Measurements from ENCODE around the gene LRP5. TPM values are rescaled to one million over a fixed set of nuclear protein-coding genes. Genes with fewer than 3 reads are reported as not detected.
A peak's percentile ranks its signal among the peaks of the same experiment; 100 is the strongest.

LRP5 gene
- polyA plus RNA-seq, 3 donors = 0.23 to 0.29 TPM; not detected in 1

DNA sequence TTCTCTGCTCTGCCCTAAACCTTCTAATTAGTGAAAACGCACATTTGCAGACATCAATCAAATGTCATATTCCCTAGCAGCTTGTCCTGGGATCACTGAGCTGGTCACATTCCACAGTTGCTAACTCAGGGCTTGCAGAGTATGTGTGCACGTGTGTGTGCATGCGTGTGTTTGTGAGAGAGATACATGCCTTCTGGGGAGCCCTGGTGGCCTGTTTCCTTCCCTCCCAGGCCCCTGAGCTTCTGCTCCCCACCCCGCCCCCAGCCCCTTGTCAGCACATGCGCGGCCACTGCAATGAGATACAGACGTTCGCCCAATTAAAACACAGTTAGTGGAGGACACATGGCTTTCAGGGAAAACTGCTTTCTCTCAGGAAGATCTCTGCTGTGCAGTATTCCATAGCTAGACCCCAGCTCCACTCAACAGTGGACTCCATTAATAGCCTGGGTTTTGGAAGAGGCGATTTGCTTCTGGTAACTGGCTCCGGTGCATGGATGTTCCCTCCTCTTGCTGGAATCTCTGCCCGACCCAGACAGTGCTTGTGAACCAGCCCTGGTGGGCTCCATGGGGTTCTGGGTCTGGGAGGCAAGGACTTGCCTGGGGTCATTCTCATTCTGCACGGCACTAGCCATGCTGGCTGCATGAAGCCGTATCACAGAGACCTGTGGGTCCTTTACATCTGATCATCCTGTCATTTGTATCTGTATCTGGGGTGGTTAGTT lies 17.7 kb downstream of the LRP5 start:
- H3K27ac Mint-ChIP-seq = no peak overlapping the region
- Histone ChIP-seq H4K20me1 (ENCODE audit: insufficient read depth, low read length) (no peaks in the 10 kb centered on the region), H3K27me3 (ENCODE audit: control insufficient read depth in 2 of 2, insufficient read depth in 2 of 2, low read length in 2 of 2) (peaks cover 0 to 6% of the 10 kb centered on the region in 2 donors), H3K79me2 (ENCODE audit: insufficient read depth, low read length) (no peaks in the 10 kb centered on the region), H3K36me3 (replicated peaks in 1 of 2; ENCODE audit: control insufficient read depth in 1 of 2, insufficient read depth in 2 of 2, low read length in 2 of 2) (no peaks in the 10 kb centered on the region), H2AFZ (ENCODE audit: insufficient read depth, low read depth, low read length, poor library complexity, severe bottlenecking) (no peak overlapping the region), H3K9ac (ENCODE audit: insufficient read depth, low read length, poor library complexity, severe bottlenecking) (no peak overlapping the region), H3K4me1 (ENCODE audit: control insufficient read depth in 1 of 2, insufficient read depth in 2 of 2, low read length in 2 of 2) (peaks cover 26 to 33% of the 10 kb centered on the region in 2 donors), H3K4me2 (replicated peaks; ENCODE audit: extremely low read depth, low read length, poor library complexity, severe bottlenecking) (no peak overlapping the region), H3K27ac (ENCODE audit: low read depth in 1 of 2, low read length in 2 of 2) (no peak overlapping the region), H3K4me3 (replicated peaks in 1 of 3; ENCODE audit: low read depth in 2 of 3, low read length in 3 of 3) (no peak overlapping the region), H3K9me3 (replicated peaks in 1 of 2; ENCODE audit: control insufficient read depth in 1 of 2, insufficient read depth in 1 of 2, low read length in 2 of 2) (no peaks in the 10 kb centered on the region)
- WGBS (ENCODE audit: insufficient coverage) = 95% methylated on average over 7 of the region's 13 CpGs
- peaks cover 0 to 3% (median 0%) of the 10 kb centered on the region in 7 donors for H3K9me3 Mint-ChIP-seq
- DNase-seq = no peak
- peaks cover 31% of the 10 kb centered on the region for H3K4me1 Mint-ChIP-seq
- TF ChIP-seq, protein P1, sequence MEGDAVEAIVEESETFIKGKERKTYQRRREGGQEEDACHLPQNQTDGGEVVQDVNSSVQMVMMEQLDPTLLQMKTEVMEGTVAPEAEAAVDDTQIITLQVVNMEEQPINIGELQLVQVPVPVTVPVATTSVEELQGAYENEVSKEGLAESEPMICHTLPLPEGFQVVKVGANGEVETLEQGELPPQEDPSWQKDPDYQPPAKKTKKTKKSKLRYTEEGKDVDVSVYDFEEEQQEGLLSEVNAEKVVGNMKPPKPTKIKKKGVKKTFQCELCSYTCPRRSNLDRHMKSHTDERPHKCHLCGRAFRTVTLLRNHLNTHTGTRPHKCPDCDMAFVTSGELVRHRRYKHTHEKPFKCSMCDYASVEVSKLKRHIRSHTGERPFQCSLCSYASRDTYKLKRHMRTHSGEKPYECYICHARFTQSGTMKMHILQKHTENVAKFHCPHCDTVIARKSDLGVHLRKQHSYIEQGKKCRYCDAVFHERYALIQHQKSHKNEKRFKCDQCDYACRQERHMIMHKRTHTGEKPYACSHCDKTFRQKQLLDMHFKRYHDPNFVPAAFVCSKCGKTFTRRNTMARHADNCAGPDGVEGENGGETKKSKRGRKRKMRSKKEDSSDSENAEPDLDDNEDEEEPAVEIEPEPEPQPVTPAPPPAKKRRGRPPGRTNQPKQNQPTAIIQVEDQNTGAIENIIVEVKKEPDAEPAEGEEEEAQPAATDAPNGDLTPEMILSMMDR (IDR thresholded peaks at IDR 0.05) = no peak
- intact Hi-C loops (cut with micrococcal nuclease) = no loop called here
- peaks cover 3 to 17% (median 14%) of the 10 kb centered on the region in 3 donors for H3K27me3 Mint-ChIP-seq (ENCODE audit: low read depth in 3 of 3)
- H3K4me3 Mint-ChIP-seq = no peak overlapping the region
- no peaks in the 10 kb centered on the region for H3K36me3 Mint-ChIP-seq

DNA sequence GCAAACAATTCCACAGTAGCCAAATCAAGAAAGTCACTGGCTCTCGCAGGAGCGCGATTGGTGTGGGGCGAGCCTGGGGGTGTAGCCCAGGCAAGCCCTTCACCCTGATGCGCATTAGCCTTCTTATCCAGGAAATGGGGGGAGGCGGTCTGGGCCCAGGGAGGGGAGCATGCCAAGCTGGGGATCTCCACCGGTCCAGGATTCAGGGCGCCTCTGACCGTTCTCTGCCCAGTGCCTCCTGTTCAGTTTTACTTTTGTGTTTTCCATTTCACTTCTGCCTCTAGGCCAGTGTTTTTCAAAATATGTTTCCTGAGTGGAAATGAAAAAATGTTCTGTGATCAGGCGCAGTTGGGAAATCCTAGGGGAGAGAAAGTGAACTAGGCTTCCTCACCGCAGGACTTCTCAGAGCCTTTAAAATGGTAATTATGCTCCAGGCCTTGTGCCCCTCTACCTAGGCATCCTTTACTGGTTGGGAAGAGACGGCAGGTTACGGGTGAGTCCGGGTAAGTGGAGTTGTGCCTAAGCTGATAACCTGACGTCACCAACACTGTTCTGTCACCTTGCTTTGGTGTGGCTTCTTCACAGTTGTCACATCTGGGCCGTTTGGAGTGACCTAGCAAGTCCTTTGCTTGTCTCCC lies 18.4 kb downstream of the LRP5 start:
- Histone ChIP-seq H4K20me1 (ENCODE audit: insufficient read depth, low read length) (no peaks in the 10 kb centered on the region), H3K27me3 (ENCODE audit: control insufficient read depth in 2 of 2, insufficient read depth in 2 of 2, low read length in 2 of 2) (peaks cover 0 to 6% of the 10 kb centered on the region in 2 donors), H2AFZ (ENCODE audit: insufficient read depth, low read depth, low read length, poor library complexity, severe bottlenecking) (no peak overlapping the region), H3K36me3 (replicated peaks in 1 of 2; ENCODE audit: control insufficient read depth in 1 of 2, insufficient read depth in 2 of 2, low read length in 2 of 2) (no peaks in the 10 kb centered on the region), H3K4me2 (replicated peaks; ENCODE audit: extremely low read depth, low read length, poor library complexity, severe bottlenecking) (no peak overlapping the region), H3K79me2 (ENCODE audit: insufficient read depth, low read length) (no peaks in the 10 kb centered on the region), H3K4me3 (replicated peaks in 1 of 3; ENCODE audit: low read depth in 2 of 3, low read length in 3 of 3) (no peak overlapping the region), H3K27ac (ENCODE audit: low read depth in 1 of 2, low read length in 2 of 2) (no peak overlapping the region), H3K9me3 (replicated peaks in 1 of 2; ENCODE audit: control insufficient read depth in 1 of 2, insufficient read depth in 1 of 2, low read length in 2 of 2) (no peaks in the 10 kb centered on the region), H3K9ac (ENCODE audit: insufficient read depth, low read length, poor library complexity, severe bottlenecking) (no peak overlapping the region), H3K4me1 (ENCODE audit: control insufficient read depth in 1 of 2, insufficient read depth in 2 of 2, low read length in 2 of 2) (peaks cover 29 to 33% of the 10 kb centered on the region in 2 donors)
- WGBS (ENCODE audit: insufficient coverage) = 60% methylated on average over 9 of the region's 16 CpGs
- H3K9me3 Mint-ChIP-seq = peaks cover 0 to 3% (median 0%) of the 10 kb centered on the region in 7 donors
- peaks cover 35% of the 10 kb centered on the region for H3K4me1 Mint-ChIP-seq
- intact Hi-C loops (cut with micrococcal nuclease) = no loop called here
- H3K27ac Mint-ChIP-seq = peak overlapping the region in 1 of 7 donors; percentile 50
- TF ChIP-seq, protein P1 (IDR thresholded peaks at IDR 0.05) = no peak
- no peak for DNase-seq
- H3K27me3 Mint-ChIP-seq (ENCODE audit: low read depth in 3 of 3) = peaks cover 3 to 17% (median 15%) of the 10 kb centered on the region in 3 donors
- H3K4me3 Mint-ChIP-seq = no peak overlapping the region
- H3K36me3 Mint-ChIP-seq = no peaks in the 10 kb centered on the region

Data from CD14-positive monocyte (primary cell).